AG09309 (cell line): ENCODE results near the gene IER5L.
A peak's percentile ranks its signal among the peaks of the same experiment; 100 is the strongest.

Source experiments
- DNase-seq: peaks from one replicate; pipeline ENCODE4 v3.0.0-alpha.2; 2010; ENCODE audit warnings: low read depth
- H3K4me3 ChIP-seq: 2 replicates; pipeline ENCODE4 v1.5.1; 2011; ENCODE audit warnings: mild to moderate bottlenecking, low read depth, low read length, moderate library complexity; ENCODE audit not compliant: control insufficient read depth
- CTCF ChIP-seq: IDR thresholded peaks from 2 replicates; pipeline ENCODE4 v1.5.1; 2011; ENCODE audit warnings: mild to moderate bottlenecking, low read depth, low read length, inconsistent platforms; ENCODE audit not compliant: insufficient read depth, control insufficient read depth; ENCODE audit errors: missing control alignments

The IER5L gene

GRCh38 chr9:129182625-129183494, 4.8 kb upstream of the IER5L start:
- no peak for DNase-seq
- peak; percentile 28 for TF ChIP-seq CTCF
- H3K4me3 ChIP-seq: no peak overlapping the region

- TF ChIP-seq CTCF: no peak
- H3K4me3 ChIP-seq: no peak overlapping the region
- no peak for DNase-seq
These were observed 4.1 kb upstream of the IER5L start for GRCh38 chr9:129182122-129182521.

- no peak for DNase-seq
- TF ChIP-seq CTCF: no peak
These were observed 3.2 kb upstream of the IER5L start for GRCh38 chr9:129181246-129181645.

GRCh38 chr9:129178568-129179382, 714 bp upstream of the IER5L start:
- no peak overlapping the region; the same call in 1 of the 2 replicates for H3K4me3 ChIP-seq
- TF ChIP-seq CTCF: no peak
- DNase-seq: no peak

More at GRCh38 chr9:129181246-129181645, 3.2 kb upstream of the IER5L start:
- H3K4me3 ChIP-seq: no peak overlapping the region

GRCh38 chr9:129177443-129177790, 644 bp downstream of the IER5L start:
- peak overlapping the region; percentile 72 for H3K4me3 ChIP-seq
- DNase-seq: no peak
- no peak for TF ChIP-seq CTCF

GRCh38 chr9:129176701-129177442, 1.2 kb downstream of the IER5L start:
- DNase-seq: no peak
- no peak for TF ChIP-seq CTCF
- H3K4me3 ChIP-seq: peak overlapping the region; percentile 66
